Chondrocyte (in vitro differentiated cells): ENCODE data around the gene CD46. TPM values are rescaled to one million over a fixed set of nuclear protein-coding genes. Genes with fewer than 3 reads are reported as not detected.

Source experiments
- DNase-seq: peaks from one replicate; pipeline ENCODE4 v3.0.0; 2021; ENCODE audit warnings: mixed read lengths, low spot score
- H3K27ac Mint-ChIP-seq: one replicate; pipeline ENCODE4 v1.8.0; 2021; ENCODE audit warnings: mild to moderate bottlenecking, moderate library complexity, mixed read lengths; ENCODE audit not compliant: unreplicated experiment
- H3K27me3 Mint-ChIP-seq: 2 replicates; pipeline ENCODE4 v1.8.0; 2021; ENCODE audit warnings: low read depth, mixed read lengths
- H3K36me3 Mint-ChIP-seq: 2 replicates; pipeline ENCODE4 v1.8.0; 2021; ENCODE audit warnings: low read depth, mixed read lengths
- H3K4me1 Mint-ChIP-seq: 2 replicates; pipeline ENCODE4 v1.8.0; 2021; ENCODE audit warnings: low read depth, mild to moderate bottlenecking, mixed read lengths
- H3K4me3 Mint-ChIP-seq: one replicate; pipeline ENCODE4 v1.8.0; 2021; ENCODE audit warnings: mild to moderate bottlenecking, moderate library complexity, mixed read lengths; ENCODE audit not compliant: unreplicated experiment
- H3K9me3 Mint-ChIP-seq: 2 replicates; pipeline ENCODE4 v1.8.0; 2021; ENCODE audit warnings: low read depth, mixed read lengths
- CTCF ChIP-seq: fragments of 200-600 bp; sonication (generic); IDR thresholded peaks from 2 replicates; pipeline ENCODE4 v1.5.0; 2021; ENCODE audit warnings: antibody characterized with exemption, mild to moderate bottlenecking, moderate library complexity
- total RNA-seq: library from RNA; stranded (reverse); gene quantifications from 3 replicates; pipeline ENCODE4 v1.2.1, GENCODE V29; 2021

CD46 gene
- total RNA-seq, 1 donor from 2014 or later = 96.4 TPM

GRCh38 chr1:207742850-207743555 lies 8.9 kb upstream of the CD46 start:
- Mint-ChIP-seq H3K4me3 (no peak overlapping the region), H3K27ac (no peak overlapping the region), H3K4me1 (no peaks in the 10 kb centered on the region), H3K27me3 (no peaks in the 10 kb centered on the region), H3K9me3 (no peaks in the 10 kb centered on the region), H3K36me3 (no peaks in the 10 kb centered on the region)
- TF ChIP-seq CTCF = no peak
- no peak for DNase-seq

- TF ChIP-seq CTCF = no peak
- H3K36me3 Mint-ChIP-seq = no peaks in the 10 kb centered on the region
- no peaks in the 10 kb centered on the region for H3K4me1 Mint-ChIP-seq
- no peaks in the 10 kb centered on the region for H3K27me3 Mint-ChIP-seq
- H3K27ac Mint-ChIP-seq = no peak overlapping the region
- H3K9me3 Mint-ChIP-seq = no peaks in the 10 kb centered on the region
- DNase-seq = no peak
- no peak overlapping the region for H3K4me3 Mint-ChIP-seq
Observed at GRCh38 chr1:207744000-207744534, 7.8 kb upstream of the CD46 start.

- no peaks in the 10 kb centered on the region for H3K27me3 Mint-ChIP-seq
- no peaks in the 10 kb centered on the region for H3K9me3 Mint-ChIP-seq
- H3K27ac Mint-ChIP-seq = no peak overlapping the region
- H3K4me1 Mint-ChIP-seq = no peaks in the 10 kb centered on the region
- TF ChIP-seq CTCF = no peak
- no peaks in the 10 kb centered on the region for H3K36me3 Mint-ChIP-seq
- no peak for DNase-seq
- H3K4me3 Mint-ChIP-seq = no peak overlapping the region
Observed at GRCh38 chr1:207745285-207745684, 6.6 kb upstream of the CD46 start.

- Mint-ChIP-seq H3K4me1 (peaks cover 7% of the 10 kb centered on the region), H3K4me3 (no peak overlapping the region), H3K9me3 (no peaks in the 10 kb centered on the region), H3K27me3 (no peaks in the 10 kb centered on the region), H3K27ac (no peak overlapping the region), H3K36me3 (no peaks in the 10 kb centered on the region)
- no peak for DNase-seq
- TF ChIP-seq CTCF = no peak
Observed at GRCh38 chr1:207745839-207746767, 5.8 kb upstream of the CD46 start.
